A172 (cell line): Measurements from ENCODE around the gene ZNF470. TPM values are rescaled to one million over a fixed set of nuclear protein-coding genes. Genes with fewer than 3 reads are reported as not detected.

Source experiments
- DNase-seq: peaks from one replicate; pipeline ENCODE4 v3.0.0-alpha.2; 2015; ENCODE audit warnings: low spot score
- total RNA-seq: library from RNA; depleted of rRNA; stranded (reverse); fragments of >200 nt; shearing (Covaris generic); gene quantifications from 2 replicates; pipeline ENCODE4 v1.2.3, GENCODE V29; 2014; rRNA removed

ZNF470 gene
- 0.67 and 0.98 TPM in 2 replicates for total RNA-seq

DNA sequence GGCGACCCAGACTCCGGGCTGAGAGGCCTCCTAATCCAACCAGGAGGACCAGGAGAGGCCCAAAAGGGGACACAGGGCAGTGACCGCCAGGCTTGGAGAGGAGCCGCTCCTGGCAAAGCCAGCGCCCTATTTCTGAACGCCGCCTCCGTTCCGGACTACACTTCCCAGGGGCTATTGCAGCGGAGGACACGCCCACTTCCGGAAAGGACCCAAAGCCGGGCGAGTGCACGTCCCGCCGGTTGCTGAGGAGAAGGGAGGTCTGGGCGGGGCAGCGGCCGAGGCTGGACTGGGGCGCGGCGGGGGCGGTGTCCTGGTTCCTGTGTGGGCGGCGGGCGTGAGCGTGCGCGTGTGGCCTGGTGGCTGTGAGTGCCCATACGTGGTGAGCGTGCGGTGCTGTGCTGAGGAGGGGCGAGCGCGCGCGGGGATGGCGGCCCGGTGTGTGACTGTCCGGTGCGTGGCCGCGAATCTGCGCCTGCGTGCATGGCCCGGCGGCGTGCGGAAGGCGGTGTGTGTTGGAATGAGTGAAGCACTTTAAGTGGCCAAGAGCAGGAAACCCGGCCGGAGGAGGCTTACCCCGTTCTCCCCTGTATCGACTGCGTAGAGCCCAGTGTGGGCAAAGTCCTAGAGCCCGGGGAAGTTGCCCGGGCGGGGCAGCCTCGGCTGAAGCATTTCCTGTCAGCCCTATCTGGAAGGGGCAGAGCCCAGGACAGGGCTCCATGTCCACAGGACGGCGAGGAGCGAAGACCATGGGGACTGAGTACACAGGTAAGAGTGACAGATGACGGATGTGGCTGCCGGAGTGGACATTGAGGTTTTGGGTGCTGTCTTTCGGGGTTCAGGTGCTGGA is at the start of gene ZNF470:
TSS of gene ZNF470 (plus strand) at position 195 of the 847 bp plus-strand sequence. CDS start 2,844 bp downstream, outside the sequence.
- DNase-seq: peak; percentile 57

DNA sequence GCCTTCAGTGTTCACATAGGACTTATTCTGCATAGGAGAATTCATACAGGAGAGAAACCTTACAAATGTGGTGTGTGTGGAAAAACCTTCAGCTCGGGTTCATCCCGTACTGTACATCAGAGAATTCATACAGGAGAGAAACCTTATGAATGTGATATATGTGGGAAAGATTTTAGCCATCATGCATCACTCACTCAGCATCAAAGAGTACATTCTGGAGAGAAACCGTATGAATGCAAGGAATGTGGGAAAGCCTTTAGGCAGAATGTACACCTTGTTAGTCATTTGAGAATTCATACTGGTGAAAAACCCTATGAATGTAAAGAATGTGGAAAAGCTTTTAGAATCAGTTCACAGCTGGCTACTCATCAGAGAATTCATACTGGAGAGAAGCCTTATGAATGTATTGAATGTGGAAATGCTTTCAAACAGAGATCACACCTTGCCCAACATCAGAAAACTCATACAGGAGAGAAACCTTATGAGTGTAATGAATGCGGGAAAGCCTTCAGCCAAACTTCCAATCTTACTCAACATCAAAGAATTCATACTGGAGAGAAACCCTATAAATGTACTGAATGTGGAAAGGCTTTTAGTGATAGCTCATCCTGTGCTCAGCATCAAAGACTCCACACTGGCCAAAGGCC is 41.9 kb upstream of the ZNF470 start:
- no peak for DNase-seq

DNA sequence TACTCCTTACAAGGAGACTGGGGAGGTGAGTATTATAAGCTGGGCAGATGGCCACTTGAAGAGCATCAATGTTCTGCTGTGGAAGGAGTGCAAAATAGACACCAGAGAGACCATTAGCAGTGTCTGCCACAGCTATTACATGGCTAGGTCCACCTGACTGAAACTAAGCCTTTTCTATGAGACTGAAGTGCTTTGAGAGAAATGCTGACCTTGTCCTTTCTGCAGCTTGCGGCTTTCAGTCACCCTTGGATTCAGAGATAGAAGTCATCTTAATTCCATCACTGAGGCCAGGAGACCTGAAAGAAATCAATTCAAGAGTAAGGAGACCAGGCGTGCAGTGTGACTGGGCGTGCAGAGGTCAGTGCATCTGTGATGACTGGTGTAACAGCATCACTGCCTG is 29.8 kb upstream of the ZNF470 start:
- no peak for DNase-seq

DNA sequence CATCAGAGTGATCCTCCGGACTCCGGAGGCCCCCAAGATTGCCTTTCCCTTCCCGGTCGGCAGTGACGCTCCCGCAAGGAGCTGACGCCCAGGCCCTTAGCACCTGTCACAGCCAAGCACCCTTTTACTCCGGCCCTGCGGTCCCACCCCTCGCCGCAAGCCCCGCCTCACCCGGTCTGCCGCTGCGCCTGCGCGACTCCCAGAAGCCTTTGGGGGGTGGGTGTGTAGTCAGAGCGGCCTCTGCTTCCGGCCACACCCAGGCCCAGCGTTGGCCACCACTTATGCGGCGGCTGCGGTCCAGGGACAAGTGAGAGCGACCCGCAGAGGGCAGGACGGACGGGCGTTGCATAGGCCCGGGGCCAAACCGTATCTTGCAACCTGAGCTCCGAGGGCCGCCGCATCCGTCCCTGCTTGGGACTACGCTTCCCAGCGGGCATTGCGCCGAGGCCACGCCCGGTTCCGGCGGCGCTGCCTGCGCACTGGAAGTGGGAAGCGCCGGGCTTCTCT is 29.0 kb upstream of the ZNF470 start:
- peak; percentile 92 for DNase-seq

DNA sequence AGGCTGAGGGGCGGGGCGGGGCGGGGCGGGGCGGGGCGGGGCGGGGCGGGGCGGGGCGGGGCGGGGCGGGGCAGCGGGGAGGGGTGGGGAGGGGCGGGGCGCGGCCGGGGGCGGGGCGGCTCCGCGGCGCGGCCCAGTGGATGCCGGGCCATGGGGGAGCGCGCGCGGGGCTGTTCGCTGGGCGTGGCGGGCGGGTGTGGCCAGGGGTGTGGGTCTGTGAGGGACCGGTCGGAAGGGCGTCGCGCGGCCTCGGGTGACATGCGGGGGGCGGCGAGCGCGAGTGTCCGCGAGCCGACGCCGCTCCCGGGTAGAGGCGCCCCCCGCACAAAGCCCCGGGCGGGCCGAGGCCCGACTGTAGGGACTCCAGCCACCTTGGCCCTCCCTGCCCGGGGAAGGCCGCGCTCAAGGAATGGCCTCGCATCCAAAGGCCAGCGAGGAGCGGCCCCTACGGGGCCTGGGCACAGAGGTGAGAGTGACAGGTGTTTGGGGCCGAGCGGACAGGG is 28.5 kb upstream of the ZNF470 start, which contains the start of gene ZFP28:
TSS of gene ZFP28 (plus strand) at position 188 of the 503 bp plus-strand sequence. CDS start at position 259, 71 bp downstream.
- DNase-seq: no peak

DNA sequence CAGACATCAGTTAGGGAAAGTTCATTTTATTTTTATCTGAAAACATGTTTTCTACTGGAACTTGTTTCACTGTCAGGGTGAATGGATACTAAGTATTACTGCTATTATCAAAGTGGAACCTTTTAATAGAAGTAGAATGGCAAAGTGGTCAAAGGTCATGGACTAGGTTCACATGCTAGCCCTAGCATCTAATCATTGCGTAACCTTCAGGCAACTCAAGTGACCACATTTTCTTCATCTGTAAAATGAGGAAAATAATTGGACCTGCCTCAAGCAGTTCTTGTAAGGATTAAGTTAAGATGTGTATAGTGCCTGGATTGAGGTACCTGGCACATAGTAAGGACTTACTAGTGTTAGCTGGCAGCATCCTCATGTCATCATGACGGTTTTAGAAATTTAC is 23.5 kb upstream of the ZNF470 start:
- DNase-seq: no peak

DNA sequence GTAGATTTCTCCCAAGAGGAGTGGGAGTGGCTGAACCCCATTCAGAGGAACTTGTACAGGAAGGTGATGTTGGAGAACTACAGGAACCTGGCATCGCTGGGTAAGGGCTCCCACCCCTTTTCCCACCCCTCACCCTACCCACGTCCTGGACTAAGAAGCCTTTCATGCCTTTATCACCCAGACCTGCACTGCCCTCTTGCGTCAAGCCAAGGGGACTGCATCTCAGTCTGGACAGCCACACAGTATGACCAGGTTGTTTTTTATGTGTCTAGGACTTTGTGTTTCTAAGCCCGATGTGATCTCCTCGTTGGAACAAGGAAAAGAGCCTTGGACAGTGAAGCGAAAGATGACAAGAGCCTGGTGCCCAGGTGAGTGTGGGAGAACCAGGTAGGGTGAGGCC is 19.7 kb upstream of the ZNF470 start:
- no peak for DNase-seq

DNA sequence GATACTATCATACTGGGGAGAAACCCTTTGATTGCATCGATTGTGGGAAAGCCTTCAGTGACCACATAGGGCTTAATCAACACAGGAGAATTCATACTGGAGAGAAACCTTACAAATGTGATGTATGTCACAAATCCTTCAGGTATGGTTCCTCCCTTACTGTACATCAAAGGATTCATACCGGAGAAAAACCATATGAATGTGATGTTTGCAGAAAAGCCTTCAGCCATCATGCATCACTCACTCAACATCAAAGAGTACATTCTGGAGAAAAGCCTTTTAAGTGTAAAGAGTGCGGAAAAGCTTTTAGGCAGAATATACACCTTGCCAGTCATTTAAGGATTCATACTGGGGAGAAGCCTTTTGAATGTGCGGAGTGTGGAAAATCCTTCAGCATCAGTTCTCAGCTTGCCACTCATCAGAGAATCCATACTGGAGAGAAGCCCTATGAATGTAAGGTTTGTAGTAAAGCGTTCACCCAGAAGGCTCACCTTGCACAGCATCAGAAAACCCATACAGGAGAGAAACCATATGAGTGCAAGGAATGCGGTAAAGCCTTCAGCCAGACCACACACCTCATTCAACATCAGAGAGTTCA is 12.9 kb upstream of the ZNF470 start:
- no peak for DNase-seq

DNA sequence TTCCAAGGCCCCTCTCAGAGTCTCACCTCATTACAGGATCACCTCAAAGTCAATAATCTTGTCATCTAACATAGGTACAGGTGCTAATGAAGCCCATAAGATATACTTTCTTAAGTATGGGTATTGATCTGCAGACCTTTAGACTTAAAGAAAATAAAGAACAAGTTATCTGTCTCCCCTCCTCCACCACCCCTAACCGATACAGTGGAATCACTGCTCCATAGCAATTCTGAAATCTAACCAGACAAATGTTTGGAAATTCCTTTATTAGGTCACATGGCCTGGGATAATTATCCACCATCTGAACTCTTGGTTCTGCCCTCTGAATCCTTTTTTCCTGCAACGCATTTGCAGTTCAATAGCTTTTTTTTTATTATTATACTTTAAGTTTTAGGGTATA is 4.5 kb upstream of the ZNF470 start:
- DNase-seq: no peak

DNA sequence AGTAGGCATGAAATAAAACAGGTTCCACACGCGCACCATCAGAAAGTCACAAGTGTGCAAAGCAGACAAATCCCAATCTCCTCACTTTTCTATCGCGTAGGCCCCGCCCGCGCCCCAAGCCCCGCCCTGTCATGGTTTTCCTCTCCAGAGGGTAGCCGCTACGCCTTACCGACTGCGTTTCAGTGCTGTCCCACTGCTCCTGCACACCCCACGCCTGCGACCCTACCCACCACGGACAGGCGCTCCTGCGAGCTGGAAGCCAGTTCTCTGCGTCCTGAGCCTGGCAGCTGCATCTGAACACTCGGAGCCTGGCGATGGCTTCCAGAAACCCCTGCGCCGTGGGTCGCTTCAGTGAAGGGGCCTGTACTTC is 379 bp upstream of the ZNF470 start:
- no peak for DNase-seq

DNA sequence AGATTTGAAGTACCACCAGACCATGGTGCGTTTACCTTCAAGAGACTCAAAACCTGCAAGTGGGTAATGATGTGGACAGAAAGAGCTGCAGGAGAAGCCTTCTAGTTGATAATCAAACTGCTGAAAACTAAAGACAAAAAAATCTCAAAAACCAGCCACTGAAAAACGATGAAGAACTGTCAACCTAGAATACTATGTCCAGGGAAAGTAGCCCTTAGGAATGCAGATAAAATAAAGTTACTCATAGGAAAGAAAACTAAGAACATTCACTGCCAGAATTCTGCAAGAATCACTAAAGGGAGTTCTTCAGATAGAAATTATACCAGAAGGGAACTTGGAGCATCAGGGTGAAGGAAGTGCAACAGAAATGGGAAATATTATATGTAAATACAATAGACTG is 5.3 kb downstream of the ZNF470 start:
- no peak for DNase-seq

DNA sequence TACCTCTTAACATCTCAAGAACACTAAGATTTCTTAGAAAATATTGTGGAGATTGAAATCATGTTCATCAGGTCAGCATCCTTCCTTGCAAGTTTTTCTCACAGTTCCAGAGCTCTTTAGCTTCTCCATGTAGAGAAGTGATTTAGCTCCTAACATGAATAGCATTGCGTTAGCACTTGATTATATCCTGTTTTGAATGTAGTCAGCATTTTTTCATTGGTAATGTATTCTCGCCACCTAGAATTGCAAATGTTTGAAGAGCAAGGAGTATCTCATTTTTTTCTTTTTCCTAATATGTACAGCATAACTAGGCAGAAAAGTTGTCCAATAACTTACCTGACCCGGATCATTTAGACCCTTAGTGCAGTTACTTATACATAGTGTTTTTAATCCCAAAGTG is 6.6 kb downstream of the ZNF470 start:
- DNase-seq: no peak

DNA sequence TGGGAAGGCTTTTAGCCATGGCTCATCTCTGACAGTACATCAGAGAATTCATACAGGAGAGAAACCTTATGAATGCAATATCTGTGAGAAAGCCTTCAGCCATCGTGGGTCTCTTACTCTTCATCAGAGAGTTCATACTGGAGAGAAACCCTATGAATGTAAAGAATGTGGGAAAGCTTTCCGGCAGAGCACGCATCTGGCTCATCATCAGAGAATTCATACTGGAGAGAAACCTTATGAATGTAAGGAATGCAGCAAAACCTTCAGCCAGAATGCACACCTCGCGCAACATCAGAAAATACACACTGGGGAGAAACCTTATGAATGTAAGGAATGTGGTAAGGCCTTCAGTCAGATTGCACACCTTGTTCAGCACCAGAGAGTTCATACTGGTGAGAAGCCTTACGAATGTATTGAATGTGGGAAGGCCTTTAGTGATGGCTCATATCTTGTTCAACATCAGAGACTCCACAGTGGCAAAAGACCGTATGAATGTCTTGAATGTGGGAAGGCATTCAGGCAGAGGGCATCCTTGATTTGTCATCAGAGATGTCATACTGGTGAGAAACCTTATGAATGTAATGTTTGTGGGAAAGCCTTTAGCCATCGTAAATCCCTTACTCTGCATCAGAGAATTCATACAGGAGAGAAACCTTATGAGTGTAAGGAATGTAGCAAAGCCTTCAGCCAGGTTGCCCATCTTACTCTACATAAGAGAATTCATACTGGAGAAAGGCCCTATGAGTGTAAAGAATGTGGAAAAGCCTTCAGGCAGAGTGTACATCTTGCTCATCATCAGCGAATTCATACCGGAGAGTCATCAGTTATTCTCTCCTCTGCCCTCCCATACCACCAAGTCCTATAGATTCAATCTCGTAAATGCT is 10.7 kb downstream of the ZNF470 start:
- DNase-seq: no peak

DNA sequence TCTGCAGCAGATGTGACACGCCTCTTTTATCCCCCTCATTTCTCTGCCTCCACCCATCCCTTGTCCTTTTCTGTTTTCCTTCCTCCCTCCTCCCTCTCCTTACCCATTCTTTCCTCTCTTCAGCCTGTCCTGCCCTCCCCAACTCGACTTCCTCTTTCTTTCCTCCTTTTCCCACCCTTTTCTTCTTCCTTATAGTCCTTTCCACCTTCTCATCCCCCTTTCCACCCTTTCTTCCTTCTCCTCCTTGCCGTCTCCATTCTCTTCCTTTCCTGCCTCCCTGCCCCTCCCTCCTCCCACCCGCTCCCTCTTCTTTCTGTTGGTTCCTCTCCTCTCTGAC is 27.1 kb downstream of the ZNF470 start:
- no peak for DNase-seq

DNA sequence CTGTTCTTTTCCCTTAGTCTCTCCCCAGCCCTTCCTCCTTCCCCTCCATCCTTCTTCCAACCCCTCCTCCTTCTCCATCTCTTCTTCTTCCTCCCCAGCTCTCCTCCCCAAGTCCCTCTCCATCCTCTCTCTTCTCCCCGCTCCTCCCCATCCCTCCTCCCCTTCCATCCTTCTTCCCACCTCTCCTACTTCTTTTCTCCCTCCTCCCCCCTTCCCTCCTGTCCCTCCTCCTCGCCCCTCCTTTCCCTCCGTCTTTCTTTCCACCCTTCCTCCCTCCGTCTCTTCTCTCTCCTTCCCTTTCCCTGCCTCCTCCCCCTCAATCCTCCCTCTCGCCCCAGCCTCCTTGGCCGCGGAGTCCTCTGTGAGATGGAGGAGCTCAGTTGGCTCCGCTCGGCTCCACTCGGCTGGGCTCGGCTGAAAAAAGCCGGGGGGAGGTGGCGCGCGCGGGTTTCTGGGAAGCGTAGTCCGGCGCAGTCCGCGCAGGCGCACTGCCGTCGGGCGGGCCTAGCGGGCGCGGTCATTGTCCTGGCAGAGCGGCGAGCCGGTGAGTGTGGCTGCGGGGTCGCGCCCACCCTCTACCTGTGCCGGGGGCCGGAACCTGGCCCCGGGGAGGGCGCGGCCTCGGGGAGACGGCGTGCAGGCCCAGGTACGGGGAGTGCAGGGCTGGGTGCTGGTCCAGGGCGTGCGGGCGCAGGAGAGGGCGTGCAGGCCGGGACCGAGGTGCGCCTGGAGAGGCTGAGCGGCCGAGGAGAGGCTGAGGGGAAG is 27.7 kb downstream of the ZNF470 start, which contains the start of gene ZNF71:
TSS of gene ZNF71 (plus strand) at position 520 of the 765 bp plus-strand sequence. CDS start 6,257 bp downstream, outside the sequence.
- DNase-seq: peak; percentile 86

DNA sequence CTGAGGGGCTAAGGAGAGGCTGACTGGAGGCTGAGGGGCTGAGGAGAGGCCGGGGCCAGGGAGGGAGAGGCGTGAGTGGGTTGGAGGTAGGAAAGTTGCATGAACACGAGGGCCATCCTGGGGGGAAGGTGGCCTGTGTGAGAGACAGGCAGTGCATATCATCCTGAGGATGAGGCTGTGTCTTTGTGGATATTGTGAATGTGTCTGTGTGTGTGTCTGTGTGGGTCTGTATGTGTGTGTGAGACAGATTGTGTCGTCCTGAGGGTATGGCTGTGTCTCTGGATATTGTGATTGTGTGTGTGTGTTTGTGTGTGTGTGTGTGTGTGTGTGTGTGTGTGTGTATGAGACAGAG is 28.3 kb downstream of the ZNF470 start:
- DNase-seq: no peak

DNA sequence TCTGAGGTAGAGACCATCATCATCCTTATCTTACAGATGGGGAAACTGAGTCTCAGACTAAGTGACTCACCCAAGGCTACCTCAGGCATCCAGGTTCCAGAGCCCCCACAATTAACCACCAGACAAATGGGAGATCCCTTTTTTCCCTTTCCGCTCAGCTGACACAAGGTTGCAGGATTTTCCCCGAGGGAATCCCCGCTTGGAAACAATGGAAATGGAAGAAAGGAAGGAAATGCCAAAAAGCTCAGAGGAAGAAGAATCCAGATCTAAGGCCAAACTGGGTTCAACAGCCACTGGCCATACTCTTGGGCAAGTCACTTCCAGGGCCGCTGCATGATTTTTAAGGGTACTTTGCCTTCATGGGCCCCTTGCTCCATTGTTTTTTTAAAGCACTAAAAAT is 29.4 kb downstream of the ZNF470 start:
- DNase-seq: no peak

DNA sequence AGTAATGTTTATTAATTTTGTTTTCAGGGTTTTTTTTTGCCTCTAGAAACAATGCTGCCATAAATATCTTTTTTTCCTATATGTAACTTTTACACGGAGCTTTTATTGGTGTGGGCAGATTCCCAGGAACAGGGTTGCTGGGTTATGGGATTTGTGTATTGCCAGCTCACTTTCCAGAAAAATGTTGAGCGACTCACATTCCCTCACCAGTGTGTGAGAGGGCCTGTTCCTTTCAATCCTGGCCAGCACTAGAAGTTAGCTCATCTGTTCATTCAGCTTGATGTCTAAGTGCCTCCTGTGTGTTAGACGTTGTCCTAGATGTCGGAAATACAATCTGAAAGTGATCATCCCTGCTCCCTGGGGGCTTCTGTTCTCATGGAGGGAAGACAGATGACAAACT is 30.4 kb downstream of the ZNF470 start:
- no peak for DNase-seq

DNA sequence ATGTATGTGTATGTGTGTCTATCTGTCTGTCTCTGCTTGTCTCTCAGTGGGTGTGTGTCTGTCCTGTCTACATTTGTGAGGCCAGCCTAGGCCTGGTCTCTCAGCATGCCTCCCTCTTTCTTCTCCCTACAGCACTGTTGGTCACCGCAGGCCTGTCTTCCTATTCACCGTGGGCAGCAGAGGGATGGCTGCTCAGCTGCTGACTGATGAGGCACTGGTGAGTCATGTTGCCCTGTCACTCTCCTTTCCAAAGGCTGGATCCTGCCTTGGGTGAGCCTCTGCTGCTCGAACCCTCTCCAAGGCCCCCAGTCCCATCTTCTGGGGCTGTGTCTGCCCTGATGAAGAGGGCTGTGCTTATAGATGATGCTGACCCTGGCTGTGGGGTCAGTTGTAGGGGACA is 34.1 kb downstream of the ZNF470 start:
- DNase-seq: peak; percentile 21

DNA sequence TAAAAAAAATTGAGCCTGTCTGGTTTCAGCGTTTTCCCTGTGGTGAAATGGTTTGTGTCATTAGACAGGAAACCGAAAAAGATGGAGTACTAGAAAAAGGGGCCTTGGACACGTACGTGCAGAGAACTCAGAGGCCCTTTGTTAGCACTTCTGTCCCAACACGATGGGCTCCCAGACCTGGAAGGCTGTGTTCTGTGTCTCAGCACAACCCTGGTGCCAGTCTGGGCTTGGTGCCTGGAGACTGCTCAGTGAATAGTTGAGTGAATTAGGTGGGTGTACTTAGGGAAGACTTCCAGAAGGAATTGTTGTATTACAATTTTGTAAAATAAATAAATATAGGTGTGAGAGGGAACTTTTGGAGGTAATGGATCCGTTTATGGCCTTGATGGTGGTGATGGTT is 36.6 kb downstream of the ZNF470 start:
- DNase-seq: no peak
